ENCODE measurements around the gene NFIC.

NFIC gene

DNA sequence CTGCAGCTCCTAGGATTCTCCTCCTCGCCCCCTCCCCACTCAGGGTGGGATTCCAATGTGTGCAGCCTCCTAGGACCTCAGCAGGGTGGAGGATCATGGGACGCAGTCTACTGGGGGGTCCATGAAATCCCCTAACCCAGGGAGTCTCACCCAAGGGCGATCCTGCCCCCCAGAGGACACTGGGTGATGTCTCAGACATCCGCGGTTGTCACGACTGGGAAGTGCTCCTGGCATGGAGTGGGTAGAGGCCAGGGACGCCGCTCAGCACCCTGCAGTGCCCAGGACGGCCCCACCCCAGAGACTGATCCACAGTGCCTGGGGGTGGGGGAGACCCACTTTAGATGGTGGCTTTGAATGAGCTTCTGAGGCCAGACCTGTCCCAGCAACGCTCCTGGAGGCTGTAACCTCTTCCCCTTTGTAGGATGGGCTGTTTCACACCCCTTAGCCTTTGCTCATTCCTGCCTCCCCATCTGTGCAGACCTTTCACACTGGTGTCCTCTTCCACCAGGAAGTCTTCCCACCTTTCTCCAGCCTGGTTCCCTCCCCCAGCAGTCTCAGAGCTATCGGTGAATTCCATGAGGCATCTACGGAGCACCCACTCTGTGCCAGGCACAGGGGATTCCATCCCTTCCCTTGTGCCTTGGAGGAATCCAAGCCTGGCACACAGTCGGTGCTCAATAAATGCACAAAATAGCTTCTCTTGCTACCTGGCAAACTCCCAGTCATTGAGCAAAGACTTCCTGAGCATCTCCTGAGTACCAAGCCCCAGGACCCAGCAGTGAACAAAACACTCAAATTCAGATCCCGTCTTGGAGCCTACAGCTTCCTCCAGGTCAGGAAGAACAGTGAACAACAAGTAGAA, 103.5 kb downstream of the NFIC start:
- no peak for DNase-seq (ENCODE audit: low read depth)

DNA sequence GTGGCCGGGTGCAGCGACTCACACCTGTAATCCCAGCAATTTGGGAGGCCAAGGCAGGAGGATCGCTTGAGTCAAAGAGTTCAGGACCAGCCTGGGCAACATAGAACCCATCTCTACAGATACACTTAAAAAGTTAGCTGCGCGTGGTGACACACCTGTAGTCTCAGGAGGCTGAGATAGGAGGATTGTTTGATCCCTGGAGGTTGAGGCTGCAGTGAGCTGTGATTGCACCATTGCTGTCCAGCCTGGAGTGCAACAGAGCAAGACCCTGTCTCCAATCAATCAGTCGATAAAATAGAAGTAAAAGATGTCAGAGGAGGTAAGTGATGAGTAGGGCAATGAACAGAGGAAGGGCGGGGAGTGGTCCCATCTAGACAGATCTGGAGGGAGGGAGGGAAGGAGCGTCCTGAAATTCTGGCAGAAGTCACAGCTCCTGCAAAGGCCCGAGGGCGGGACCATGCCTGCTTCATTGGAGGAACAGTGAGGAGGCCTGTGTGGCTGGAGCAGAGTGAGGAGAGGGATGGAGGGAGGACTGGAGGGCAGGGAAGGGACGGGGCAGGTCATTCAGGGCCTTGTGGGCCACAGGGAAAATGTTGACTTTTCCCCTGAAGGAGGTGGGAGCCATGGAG, 104.2 kb downstream of the NFIC start:
- no peak for DNase-seq (ENCODE audit: low read depth)

DNA sequence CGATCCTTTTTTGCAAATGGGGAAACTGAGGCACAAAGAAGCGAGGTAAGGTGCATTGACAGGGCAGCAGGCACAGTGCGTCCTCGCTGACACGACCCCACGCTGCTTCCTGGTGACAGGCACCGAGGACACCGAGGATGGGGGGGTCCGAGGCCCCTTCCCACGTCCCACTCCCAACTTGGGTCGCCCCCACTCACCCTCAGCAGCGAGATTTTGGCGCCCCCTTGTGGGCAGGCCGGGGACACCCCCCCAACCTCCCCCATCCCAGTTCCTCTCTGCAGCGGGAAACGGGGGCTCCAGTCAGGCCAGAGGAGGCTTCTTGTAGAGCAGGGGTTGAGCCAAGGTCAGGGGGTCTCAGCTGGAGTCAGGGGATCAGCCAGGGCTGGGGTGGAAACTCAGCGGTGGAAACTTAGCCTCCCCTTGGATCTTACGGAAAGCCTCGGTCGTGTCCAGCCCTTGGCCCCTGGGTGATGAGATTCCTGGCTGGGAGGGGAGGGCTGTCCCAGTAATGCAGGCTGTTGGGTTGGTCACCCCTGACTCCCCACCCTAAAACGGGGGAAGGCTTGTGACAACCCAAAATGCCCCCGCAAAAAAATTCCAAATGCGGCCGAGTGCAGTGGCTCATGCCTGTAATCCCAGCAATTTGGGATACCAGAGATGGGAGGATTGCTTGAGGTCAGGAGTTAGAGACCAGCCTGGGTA, 105.7 kb downstream of the NFIC start:
- DNase-seq (ENCODE audit: low read depth), result no peak

DNA sequence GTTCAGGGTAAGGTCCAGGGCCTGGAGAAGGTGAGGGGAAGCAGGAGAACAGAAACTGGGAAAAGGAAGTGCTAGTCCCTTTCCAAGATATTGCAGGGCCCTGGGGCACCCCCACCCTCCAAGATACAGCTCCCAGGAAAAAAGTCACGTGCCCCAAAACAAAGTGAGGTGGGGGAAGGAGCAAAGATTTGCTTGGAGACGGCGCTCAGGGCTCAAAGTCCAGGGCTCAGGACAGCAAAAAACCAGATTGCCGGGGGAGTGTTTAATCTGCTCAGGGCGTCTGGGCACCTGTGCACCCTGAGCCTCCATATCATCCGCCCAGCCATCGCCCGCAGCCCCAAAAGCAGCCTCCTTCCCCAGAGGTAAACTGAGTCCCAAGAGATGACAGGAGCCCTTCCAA, 107.6 kb downstream of the NFIC start:
- no peak for DNase-seq (ENCODE audit: low read depth)

DNA sequence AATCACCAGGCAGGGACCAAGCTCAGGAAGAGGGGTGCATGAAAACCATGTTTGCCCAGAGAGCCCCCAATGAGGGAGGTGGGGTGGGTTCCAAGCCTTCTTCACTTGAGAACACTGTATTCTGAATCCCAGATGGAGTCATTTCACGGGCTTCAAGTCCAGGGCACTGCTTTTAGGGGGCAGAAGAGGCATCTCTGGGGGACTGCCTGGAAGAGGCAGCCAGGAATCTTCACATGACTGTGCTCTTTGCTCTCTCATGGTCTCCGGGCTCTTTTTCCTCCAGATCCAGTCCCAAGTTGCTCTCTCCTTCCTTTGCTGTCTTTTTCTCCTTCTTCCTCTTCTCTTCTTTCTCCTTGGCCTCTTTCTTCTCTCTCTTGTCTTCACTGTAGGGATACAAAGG, 108.2 kb downstream of the NFIC start:
- no peak for DNase-seq (ENCODE audit: low read depth)

DNA sequence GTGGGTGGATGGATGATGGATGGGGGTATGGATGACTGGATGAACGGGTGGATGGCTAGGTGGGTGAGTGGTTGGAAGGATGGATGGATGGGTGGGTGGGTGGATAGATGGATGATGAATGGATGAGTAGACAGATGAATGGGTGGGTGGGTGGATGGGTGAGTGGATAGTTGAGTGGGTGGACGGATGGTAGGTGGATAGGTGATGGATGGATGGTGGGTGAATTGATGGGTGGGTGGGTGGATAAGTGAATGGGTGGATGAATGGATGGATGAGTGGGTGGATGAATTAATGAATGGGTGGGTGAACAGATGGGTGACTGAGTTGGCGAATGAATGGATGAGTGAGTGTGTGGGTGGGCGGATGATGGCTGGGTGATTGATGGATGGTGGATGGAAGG, 109.1 kb downstream of the NFIC start:
- DNase-seq (ENCODE audit: low read depth), result no peak

DNA sequence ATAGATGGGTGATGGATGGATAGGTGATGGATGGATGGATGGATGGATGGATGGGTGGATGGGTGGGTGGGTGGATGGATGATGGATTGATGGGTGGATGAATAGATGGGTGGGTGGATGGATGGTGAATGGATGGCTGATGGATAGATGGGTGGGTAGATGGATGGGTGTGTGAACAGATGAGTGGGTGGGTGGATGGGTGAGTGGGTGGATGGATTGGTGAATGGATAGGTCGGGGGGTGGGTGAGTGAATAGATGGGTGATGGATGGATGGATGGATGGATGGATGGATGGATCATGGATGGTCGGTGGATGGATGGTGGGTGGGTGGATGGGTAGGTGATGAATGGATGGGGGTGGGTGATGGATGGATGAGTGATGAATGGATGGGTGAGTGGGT, 110.4 kb downstream of the NFIC start:
- no peak for DNase-seq (ENCODE audit: low read depth)

DNA sequence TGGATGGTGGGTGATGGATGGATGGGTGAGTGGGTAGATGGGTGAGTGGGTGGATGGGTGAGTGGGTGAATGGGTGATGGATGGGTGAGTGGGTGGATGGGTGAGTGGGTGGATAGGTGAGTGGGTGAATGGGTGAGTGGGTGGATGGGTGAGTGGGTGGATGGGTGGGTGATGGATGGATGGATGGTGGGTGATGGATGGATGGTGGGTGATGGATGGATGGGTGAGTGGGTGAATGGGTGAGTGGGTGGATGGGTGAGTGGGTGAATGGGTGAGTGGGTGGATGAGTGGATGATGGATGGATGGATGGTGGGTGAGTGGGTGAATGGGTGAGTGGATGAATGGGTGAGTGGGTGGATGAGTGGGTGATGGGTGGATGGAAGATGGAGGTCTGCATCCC, 111.1 kb downstream of the NFIC start:
- DNase-seq (ENCODE audit: low read depth), result no peak

DNA sequence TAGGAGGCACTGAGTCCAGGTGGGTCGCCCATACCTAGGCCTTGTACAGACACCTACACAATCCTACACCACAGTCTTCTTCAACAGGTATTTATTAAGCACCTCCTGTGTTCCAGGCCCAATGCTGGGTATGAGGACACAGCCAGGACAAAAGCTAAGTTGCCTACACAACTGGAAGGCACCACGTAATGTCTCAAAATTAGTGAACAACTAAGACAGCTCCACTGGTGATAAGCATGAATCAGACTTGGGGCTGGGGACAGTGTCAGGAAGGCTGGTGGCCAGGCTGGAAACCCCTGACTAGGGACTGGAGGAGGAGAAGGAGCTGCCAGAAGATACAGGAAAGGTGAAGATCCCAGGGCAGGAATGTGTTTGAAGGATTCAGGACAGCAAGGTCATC, 111.6 kb downstream of the NFIC start:
- no peak for DNase-seq (ENCODE audit: low read depth)

DNA sequence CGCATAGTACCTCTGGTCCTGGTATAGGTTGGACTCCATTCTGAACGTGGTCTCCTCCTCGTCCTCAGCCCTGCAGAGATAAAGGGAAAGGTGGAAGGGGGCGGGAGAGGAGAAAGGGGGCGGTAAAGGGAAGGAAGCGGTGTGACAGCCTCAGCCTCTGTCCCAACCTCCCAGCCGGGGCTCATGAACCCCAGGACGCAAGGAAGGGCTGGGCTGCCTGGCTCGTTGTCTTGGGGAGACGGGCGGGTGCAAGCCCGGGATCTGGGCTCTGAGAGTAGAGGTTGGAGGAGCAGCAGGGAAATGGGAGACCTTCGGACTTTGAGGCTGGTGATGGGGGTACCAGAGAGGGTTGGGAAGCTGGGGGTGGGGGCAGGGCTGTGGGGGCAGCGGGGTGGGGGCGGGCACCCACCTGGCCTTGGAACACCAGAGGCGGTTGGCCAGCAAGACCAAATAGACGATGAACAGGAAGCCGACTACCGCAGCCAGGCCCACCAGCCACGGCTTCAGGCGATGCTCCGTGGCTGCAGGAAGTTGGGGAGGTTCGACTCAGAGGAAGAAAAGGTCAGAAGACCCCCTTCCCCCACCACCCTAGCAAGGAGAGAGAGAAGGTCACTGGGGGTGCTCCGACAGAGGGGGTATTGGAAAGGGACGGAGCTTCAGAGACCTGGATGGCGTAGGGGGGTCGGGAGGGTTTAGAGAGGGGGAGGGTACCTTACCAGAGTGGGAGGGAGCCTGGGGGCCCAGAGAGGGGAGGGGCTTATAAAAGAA, 112.2 kb downstream of the NFIC start:
- no peak for DNase-seq (ENCODE audit: low read depth)

DNA sequence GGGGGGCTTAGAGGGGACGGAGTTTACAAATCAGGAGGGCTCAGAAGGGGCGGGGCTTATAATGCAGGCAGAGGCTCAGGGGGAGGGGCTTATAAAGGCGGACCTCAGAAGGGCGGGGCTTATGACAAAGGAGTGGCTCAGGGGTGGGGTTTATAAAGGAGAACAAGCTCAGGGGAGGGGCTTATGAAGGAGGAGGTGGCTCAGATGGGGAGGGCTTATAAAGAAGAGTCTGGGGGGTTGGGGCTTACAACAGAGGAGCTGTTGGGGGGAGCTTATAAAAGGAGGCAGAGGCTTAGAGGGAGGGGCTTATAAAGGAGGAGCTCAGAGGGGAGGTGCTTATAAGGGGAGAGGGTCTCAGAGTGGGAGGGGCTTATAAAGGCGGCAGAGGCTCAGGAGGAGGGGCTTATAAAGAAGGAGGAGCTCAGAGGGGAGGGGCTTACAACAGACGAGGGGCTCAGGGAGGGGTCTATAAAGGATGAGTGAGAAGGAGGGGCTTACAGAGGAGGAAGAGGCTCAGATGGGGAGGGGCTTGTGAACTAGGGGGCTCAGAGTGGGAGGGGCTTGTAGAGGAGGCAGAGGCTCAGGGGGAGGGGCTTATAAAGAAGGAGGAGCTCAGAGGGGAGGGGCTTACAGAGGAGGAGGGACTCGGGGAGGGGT, 112.9 kb downstream of the NFIC start:
- DNase-seq (ENCODE audit: low read depth), result no peak

DNA sequence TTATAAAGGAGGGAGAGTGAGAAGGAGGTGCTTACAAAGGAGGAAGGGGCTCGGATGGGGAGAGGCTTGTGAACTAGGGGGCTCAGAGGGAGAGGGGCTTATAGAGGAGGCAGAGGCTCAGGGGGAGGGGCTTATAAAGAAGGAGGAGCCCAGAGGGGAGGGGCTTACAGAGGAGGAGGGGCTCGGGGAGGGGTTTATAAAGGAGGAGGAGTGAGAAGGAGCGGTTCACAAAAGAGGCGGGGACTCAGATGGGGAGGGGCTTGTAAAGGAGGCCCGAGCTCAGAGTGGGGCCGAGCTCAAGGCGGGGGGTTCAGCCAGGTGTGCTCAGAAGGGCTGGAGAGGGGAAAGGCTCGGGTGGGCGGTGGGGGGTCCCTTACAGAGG, 113.4 kb downstream of the NFIC start:
- DNase-seq (ENCODE audit: low read depth), result no peak

DNA sequence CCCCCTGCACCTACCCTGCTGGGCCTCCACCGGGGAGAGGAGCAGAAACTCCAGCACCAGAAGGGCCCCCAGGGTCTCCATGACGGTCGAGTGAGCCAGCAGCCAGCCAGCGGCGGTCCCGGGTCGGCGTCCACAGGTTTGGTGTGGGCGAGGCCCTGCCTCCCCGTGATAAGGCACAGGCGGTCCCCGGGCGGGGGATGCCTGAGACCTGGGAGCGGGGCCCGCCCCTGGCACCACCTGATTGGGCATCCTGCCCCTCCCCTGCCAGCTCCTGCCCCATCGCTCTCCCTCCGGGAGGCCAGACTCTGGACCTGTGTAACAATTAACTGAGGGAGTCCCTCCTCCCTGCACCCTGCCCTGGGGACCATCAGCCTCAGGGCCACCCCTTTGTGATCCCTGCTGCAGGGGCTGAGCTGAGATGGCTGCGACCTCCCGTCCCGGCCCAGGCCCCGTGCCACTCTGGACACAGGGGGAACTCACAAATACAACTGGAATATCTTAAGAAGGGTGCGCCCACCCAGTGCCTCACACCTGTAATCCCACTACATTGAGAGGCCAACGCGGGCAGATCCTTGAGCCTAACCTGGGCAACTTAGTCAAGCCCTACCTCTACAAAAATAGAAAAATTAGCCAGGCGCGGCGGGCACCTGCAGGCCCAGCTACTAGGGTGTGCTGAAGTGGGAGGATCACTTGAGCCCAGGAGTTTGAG, 114.2 kb downstream of the NFIC start, which contains the start of gene SMIM24:
Gene SMIM24 (minus strand): TSS at position 143 of the 709 bp plus-strand sequence. CDS start 62 bp downstream, at position 81.
- no peak for DNase-seq (ENCODE audit: low read depth)

DNA sequence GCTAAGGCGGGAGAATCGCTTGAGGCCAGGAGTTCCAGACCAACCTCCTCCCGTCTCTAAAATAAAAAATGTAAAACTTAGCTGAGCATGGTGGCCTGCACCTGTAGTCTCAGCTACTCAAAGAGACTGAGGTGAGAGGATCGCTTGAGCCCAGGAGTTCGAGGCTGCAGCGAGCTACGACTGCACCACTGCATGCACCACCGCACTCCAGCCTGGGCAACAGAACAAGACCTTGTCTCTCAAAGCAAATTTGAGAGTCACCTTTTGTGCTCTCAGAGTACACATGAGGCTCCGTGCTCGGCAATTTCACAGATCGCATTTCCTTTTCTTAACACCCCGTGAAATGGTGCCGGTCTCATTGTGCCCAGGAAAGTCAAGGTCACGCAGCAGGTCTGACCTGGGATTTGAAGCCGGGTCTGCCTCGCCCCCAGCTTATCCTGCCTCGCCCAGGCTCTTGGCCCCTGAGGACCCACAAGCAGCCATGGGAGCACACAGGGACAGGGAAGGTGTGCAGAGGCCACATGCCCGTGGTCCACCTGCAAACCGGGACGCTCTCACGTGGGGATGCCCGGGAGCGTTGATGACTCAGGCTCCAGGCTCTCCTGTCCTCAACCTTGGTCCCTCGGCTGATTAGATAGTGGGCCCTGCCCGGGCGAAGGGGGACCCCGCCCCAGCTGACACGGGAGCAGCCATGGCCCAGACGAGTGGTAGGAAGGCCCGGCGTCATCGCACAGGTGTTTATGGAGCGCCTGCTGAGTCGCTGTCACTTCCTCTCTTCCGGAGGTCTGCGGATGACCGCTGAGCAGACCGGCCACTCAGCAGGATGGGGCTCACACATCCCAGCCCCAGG, 115.1 kb downstream of the NFIC start:
- no peak for DNase-seq (ENCODE audit: low read depth)

DNA sequence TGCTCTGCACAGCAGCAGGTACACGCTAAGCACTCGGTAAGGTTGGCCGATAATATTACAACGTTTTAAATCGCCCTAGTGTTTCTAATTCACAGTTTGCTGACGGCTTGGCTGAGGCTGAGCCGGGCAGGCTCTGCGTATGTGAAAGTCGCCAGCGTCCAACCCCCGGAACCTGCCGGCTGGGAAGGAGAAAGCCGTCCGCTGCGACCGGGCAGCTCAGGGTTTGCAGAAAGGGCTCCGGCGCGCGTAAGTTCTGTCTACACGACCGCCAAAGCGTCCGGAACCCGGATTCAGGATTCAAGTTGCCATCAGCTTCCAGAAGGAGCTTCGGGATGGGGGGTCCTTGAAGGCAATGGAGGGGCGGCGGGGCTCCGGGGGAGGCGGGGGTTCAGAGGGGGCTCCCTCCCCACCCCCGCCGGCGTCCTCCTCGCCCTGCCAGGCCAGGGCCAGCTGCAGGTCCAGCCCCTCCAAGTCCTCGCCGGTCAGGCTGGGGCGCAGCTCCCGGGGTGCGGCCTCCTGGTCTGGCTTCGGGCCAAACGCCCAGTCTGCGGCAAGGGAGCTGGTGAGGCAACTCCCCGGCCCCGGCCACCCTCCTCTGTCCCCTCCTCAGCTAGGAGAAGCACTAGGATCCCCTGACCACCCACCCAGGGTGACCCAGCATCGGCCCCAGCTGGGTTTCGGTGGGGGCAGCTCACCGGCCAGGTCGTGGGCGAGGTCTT, 116.3 kb downstream of the NFIC start:
- DNase-seq (ENCODE audit: low read depth), result no peak

DNA sequence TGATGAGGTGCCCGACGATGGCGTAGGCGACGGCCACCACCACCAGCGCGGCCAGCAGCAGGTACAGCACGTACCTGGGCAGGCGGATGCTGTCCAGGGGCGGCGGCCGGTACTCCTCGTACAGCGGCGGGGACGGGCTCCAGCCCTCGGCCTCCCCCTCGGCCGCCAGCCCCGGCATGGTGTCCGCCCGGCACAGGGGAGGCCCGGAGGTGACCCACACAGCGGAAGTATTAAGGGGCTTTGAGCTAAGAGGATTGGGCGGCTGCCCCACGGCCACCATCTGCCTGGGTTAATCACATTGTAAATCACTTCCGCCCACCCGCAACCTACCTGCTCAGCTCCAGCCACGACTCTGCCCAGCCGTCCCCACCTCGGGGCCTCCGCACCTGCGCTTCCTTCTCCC, 116.8 kb downstream of the NFIC start, which contains the start of gene SMIM44:
Gene SMIM44 (minus strand): TSS at position 216 of the 403 bp plus-strand sequence. CDS start 38 bp downstream, at position 178.
- DNase-seq (ENCODE audit: low read depth), result no peak

DNA sequence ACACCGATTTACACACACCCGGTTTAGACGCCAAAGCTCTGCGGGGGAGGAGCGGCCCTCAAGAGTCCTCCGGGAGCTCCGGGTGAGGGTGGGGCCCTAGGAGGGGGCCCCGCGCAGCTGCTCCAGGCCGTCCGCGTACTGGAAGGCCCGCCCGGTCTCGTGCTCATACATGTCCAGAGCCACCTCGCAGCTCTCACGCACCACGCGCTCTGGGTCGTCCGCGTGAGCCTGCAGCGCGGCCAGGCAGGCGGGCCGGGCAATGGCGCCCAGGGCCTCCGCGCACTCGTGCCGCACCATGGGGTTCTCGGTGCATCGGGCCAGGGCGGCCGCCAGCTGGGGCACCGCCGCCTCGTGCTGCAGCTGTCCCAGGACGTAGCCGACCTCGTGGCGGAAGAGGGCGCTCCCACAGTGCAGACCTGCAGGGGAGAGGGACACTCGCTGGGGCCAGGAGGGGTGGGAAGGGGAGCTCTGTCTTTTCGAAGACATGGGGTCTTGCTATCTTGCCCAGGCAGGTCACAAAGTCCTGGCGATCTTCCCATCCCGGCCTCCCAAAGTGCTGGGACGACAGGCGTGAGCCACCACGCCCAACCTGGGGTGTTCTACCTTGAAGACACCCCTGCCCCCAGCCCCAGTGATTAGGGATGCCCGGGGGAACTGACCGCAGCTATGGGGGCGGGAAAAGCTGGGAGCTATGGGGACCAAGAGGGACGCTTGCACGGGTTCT, 125.2 kb downstream of the NFIC start:
- no peak for DNase-seq (ENCODE audit: low read depth)

DNA sequence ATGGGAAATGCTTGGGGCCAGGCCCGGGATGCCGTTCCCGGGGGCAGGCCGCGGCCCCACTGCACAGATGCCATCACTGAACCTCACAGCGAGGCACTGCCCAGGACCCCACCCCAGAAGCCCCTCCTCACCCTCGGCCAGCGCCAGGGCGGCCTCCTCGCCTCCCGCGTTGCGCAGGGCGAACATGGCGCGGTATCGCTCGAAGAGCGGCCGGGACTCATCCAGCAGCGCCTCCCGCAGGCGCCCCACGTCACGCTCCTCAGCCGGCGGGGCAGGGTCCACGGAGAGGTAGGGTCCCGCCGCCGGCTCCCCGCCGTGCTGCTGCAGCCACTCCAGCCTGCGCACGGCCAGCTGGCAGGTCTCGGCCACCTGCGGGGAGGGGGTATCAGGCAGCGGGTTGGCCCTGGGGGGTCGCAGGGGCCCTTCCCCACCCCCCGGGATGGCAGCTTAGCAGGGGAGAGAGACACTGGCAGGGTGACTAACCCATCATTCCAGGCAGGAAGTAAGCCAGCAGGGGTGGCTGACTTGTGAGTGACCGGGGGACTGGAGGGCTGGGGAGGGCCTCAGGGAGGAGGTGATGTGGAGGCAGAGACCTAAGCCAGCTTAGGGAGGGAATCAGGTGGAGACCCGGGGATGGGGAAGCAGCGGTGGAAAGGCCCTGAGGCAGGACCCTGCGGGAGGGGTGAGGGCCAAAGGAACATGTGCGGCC, 125.9 kb downstream of the NFIC start:
- DNase-seq (ENCODE audit: low read depth), result no peak

Data from stromal cell of bone marrow (primary cell).